Nephron progenitor cell (in vitro differentiated cells): ENCODE measurements around the gene KICS2.

Experiments used
- DNase-seq: peaks from one replicate; pipeline ENCODE4 v3.0.0; 2021
- H3K27ac Mint-ChIP-seq: 2 replicates; pipeline ENCODE4 v1.8.0; 2021; ENCODE audit warnings: mild to moderate bottlenecking, moderate library complexity, mixed read lengths
- H3K27me3 Mint-ChIP-seq: 2 replicates; pipeline ENCODE4 v1.8.0; 2021; ENCODE audit warnings: mild to moderate bottlenecking, low read depth, mixed read lengths; ENCODE audit not compliant: poor library complexity
- H3K36me3 Mint-ChIP-seq: 2 replicates; pipeline ENCODE4 v1.8.0; 2021; ENCODE audit warnings: low read depth, mixed read lengths
- H3K4me1 Mint-ChIP-seq: 2 replicates; pipeline ENCODE4 v1.8.0; 2021; ENCODE audit warnings: mixed read lengths
- H3K4me3 Mint-ChIP-seq: 2 replicates; pipeline ENCODE4 v1.8.0; 2021; ENCODE audit warnings: mild to moderate bottlenecking, moderate library complexity, mixed read lengths
- H3K9me3 Mint-ChIP-seq: 2 replicates; pipeline ENCODE4 v1.8.0; 2021; ENCODE audit warnings: mild to moderate bottlenecking, moderate library complexity, mixed read lengths
- CTCF ChIP-seq: fragments of 200-600 bp; sonication (generic); IDR thresholded peaks from 2 replicates; pipeline ENCODE4 v1.5.0; 2021; ENCODE audit warnings: antibody characterized with exemption

Gene KICS2

GRCh38 chr12:64178122-64178521, 44.0 kb downstream of the KICS2 start:
- no peak overlapping the region for H3K4me3 Mint-ChIP-seq
- peaks cover 12% of the 10 kb centered on the region for H3K4me1 Mint-ChIP-seq
- peaks cover 10% of the 10 kb centered on the region for H3K27me3 Mint-ChIP-seq
- no peak for TF ChIP-seq CTCF
- no peaks in the 10 kb centered on the region for H3K9me3 Mint-ChIP-seq
- H3K27ac Mint-ChIP-seq, result no peak overlapping the region
- no peaks in the 10 kb centered on the region for H3K36me3 Mint-ChIP-seq
- no peak for DNase-seq

GRCh38 chr12:64177001-64177400, 45.1 kb downstream of the KICS2 start:
- peaks cover 10% of the 10 kb centered on the region for H3K27me3 Mint-ChIP-seq
- DNase-seq, result no peak
- H3K4me1 Mint-ChIP-seq, result peaks cover 12% of the 10 kb centered on the region
- H3K27ac Mint-ChIP-seq, result no peak overlapping the region
- H3K36me3 Mint-ChIP-seq, result no peaks in the 10 kb centered on the region
- H3K9me3 Mint-ChIP-seq, result no peaks in the 10 kb centered on the region
- TF ChIP-seq CTCF, result no peak
- no peak overlapping the region for H3K4me3 Mint-ChIP-seq

GRCh38 chr12:64175254-64175945, 46.7 kb downstream of the KICS2 start:
- Mint-ChIP-seq H3K27ac (no peak overlapping the region), H3K4me1 (peaks cover 5% of the 10 kb centered on the region), H3K9me3 (no peaks in the 10 kb centered on the region), H3K4me3 (no peak overlapping the region), H3K27me3 (peaks cover 10% of the 10 kb centered on the region), H3K36me3 (no peaks in the 10 kb centered on the region)
- no peak for DNase-seq
- TF ChIP-seq CTCF, result no peak

- Mint-ChIP-seq H3K4me1 (peaks cover 5% of the 10 kb centered on the region), H3K27me3 (peaks cover 5% of the 10 kb centered on the region), H3K36me3 (no peaks in the 10 kb centered on the region), H3K4me3 (no peak overlapping the region), H3K9me3 (no peaks in the 10 kb centered on the region), H3K27ac (no peak overlapping the region)
- no peak for DNase-seq
- TF ChIP-seq CTCF, result no peak
These were observed 48.6 kb downstream of the KICS2 start for GRCh38 chr12:64173456-64173855.
